K562 (cell line): ENCODE data around the gene ERAP2. TPM values are rescaled to one million over a fixed set of nuclear protein-coding genes. Genes with fewer than 3 reads are reported as not detected.

Source experiments
- BRD9 ChIP-seq: fragments of 450-650 bp; IDR thresholded peaks from 2 replicates; pipeline ENCODE4 v1.6.1; 2018; ENCODE audit warnings: low read depth; ENCODE audit not compliant: partially characterized antibody
- CREB3L1 ChIP-seq: fragments of 450-650 bp; IDR thresholded peaks from 2 replicates; pipeline ENCODE4 v1.6.1; 2014; ENCODE audit warnings: low read depth, mild to moderate bottlenecking, moderate library complexity, borderline replicate concordance
- DDX20 ChIP-seq: fragments of 450-650 bp; IDR thresholded peaks from 2 replicates; pipeline ENCODE4 v1.6.1; 2016; ENCODE audit warnings: missing genetic modification characterization, low read depth, mild to moderate bottlenecking, missing compliant biosample characterization, moderate library complexity
- FOXK2 ChIP-seq, 2 experiments: fragments of 450-650 bp; IDR thresholded peaks in 1 of 2; conservative IDR thresholded peaks in 1 of 2; 2 replicates each; pipeline ENCODE4 v1.6.1; 2016; ENCODE audit warnings: low read depth in 2 of 2, mild to moderate bottlenecking in 1 of 2
- GABPB2 ChIP-seq: fragments of 250-450 bp; sonication (Bioruptor Pico); conservative IDR thresholded peaks from 2 replicates; pipeline ENCODE4 v1.5.1; 2021; ENCODE audit warnings: mild to moderate bottlenecking
- JUND ChIP-seq, 2 experiments: IDR thresholded peaks; 2 replicates in 1 of 2; 3 replicates in 1 of 2; pipeline ENCODE4 v1.6.1; 2011; ENCODE audit warnings: borderline replicate concordance in 2 of 2, low read depth in 2 of 2, low read length in 2 of 2, improper control_type of control experiment in 1 of 2, missing biosample characterization in 1 of 2, missing genetic modification characterization in 1 of 2, missing genetic modification reagents in 1 of 2
- NKRF ChIP-seq: fragments of 450-650 bp; IDR thresholded peaks from 2 replicates; pipeline ENCODE4 v1.6.1; 2016; ENCODE audit warnings: borderline replicate concordance
- PCBP1 ChIP-seq: fragments of 200-400 bp; formaldehyde crosslinking; IDR thresholded peaks from 2 replicates; pipeline ENCODE4 v1.6.1; 2018; ENCODE audit warnings: mild to moderate bottlenecking, low read depth, low read length; ENCODE audit not compliant: poor library complexity, severe bottlenecking
- RBM34 ChIP-seq: fragments of 200-400 bp; formaldehyde crosslinking; IDR thresholded peaks from 2 replicates; pipeline ENCODE4 v1.6.1; 2018; ENCODE audit warnings: low read length, borderline replicate concordance; ENCODE audit not compliant: insufficient read depth
- polyA plus RNA-seq, 8 experiments: library from polyadenylated mRNA; depleted of rRNA in 4 of 8; stranded (reverse) in 5 of 8; unstranded in 3 of 8; fragments of >200 nt; fragmentation: Nextera tagmentation in 2 of 8; fragmentation: Illumina TruSeq in 1 of 8; extraction: Ambion mirVana in 2 of 8; extraction: Trizol in 1 of 8; gene quantifications; 2 replicates each; pipeline versions ENCODE4 v1.2.1 to v1.2.3, GENCODE V29; 2011 to 2014; ENCODE audit warnings: inconsistent platforms in 1 of 8, missing spikeins in 1 of 8
- total RNA-seq, 7 experiments: library from RNA; depleted of rRNA in 6 of 7; stranded (reverse); fragments of >200 nt in 6 of 7; fragmentation: Illumina TruSeq in 2 of 7; extraction: Trizol in 2 of 7; gene quantifications; 2 replicates each; pipeline versions ENCODE4 v1.2.1 to v1.2.3, GENCODE V29; 2011 to 2021; ENCODE audit warnings: low replicate concordance in 1 of 7
- TF ChIP-seq, protein P1 (sequence below): sonication (generic); formaldehyde crosslinking; IDR thresholded peaks from 2 replicates; pipeline ENCODE4 v1.5.0; 2020; ENCODE audit warnings: missing genetic modification reagents
- TF ChIP-seq, protein P2 (sequence below): sonication (generic); formaldehyde crosslinking; IDR thresholded peaks from 2 replicates; pipeline ENCODE4 v1.8.0; 2022; ENCODE audit warnings: missing genetic modification reagents, mild to moderate bottlenecking, borderline replicate concordance
- TF ChIP-seq, protein P3 (sequence below): fragments of 450-650 bp; IDR thresholded peaks from 2 replicates; pipeline ENCODE4 v1.6.1; 2016; ENCODE audit warnings: missing biosample characterization, missing genetic modification characterization

Gene ERAP2
- total and polyA plus RNA-seq, 9 of the 15 experiments (the other 6 are each of a cell fraction or from before 2014, with no cell fraction given) = 0.93 to 4.0 (median 2.1) TPM

DNA sequence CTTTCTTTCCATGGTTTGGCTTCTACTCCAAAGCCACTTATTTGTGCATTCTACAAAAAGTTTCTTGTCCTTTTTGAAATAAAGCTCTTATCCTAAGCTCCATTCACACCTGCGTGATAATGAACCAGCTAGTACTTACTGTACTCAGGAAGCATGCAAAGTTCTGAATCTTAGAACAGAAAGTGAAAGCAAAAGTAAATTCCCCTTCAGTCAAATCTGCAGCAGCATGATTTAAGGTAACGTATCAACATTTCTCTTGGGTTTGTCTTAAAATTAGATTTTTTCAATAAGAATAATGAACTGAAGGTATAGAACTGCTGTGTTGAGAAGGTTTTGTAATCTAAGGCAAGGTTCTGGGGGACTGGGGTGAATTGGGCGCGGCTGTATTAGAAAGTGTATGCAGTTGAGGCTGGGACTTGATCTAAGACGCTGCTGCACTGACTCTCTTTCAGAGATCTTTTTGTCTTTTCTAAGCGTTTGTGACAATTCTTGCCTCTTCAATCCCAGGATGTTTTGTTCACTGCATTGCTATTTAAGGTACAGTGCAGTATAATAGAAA is at the start of gene ERAP2 (continued):
- TF ChIP-seq, protein P1, sequence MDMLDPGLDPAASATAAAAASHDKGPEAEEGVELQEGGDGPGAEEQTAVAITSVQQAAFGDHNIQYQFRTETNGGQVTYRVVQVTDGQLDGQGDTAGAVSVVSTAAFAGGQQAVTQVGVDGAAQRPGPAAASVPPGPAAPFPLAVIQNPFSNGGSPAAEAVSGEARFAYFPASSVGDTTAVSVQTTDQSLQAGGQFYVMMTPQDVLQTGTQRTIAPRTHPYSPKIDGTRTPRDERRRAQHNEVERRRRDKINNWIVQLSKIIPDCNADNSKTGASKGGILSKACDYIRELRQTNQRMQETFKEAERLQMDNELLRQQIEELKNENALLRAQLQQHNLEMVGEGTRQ (CRISPR knock-in tag) = no peak
- peak in 1 of 2 experiments; percentile 30; a peak in 1 of 4 replicates for TF ChIP-seq FOXK2 (conservative IDR thresholded peaks at IDR 0.05 in 1 of 2, IDR thresholded peaks at IDR 0.05 in 1 of 2; ENCODE audit: low read depth in 2 of 2)
- TF ChIP-seq, protein P2, sequence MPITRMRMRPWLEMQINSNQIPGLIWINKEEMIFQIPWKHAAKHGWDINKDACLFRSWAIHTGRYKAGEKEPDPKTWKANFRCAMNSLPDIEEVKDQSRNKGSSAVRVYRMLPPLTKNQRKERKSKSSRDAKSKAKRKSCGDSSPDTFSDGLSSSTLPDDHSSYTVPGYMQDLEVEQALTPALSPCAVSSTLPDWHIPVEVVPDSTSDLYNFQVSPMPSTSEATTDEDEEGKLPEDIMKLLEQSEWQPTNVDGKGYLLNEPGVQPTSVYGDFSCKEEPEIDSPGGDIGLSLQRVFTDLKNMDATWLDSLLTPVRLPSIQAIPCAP (CRISPR knock-in tag) = peak; percentile 58; the same call in 1 of the 2 replicates
- TF ChIP-seq BRD9 = no peak
- TF ChIP-seq GABPB2 (CRISPR knock-in tag) = no peak
- TF ChIP-seq JUND (IDR thresholded peaks at IDR 0.05; ENCODE audit: borderline replicate concordance, low read depth, low read length) = peak; percentile 2; the same call in 1 of the 2 replicates
- TF ChIP-seq JUND (tag; IDR thresholded peaks at IDR 0.05; ENCODE audit: borderline replicate concordance, low read depth, low read length) = no peak
- no peak for TF ChIP-seq RBM34
- no peak for TF ChIP-seq DDX20
- TF ChIP-seq, protein P3, sequence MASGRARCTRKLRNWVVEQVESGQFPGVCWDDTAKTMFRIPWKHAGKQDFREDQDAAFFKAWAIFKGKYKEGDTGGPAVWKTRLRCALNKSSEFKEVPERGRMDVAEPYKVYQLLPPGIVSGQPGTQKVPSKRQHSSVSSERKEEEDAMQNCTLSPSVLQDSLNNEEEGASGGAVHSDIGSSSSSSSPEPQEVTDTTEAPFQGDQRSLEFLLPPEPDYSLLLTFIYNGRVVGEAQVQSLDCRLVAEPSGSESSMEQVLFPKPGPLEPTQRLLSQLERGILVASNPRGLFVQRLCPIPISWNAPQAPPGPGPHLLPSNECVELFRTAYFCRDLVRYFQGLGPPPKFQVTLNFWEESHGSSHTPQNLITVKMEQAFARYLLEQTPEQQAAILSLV = no peak
- TF ChIP-seq NKRF = peak; percentile 35; the same call in 1 of the 2 replicates
- TF ChIP-seq PCBP1 = no peak
- no peak for TF ChIP-seq CREB3L1
